Dermis lymphatic vessel endothelial cell (primary cell): ENCODE measurements around the gene RCOR1. TPM values are rescaled to one million over a fixed set of nuclear protein-coding genes. Genes with fewer than 3 reads are reported as not detected.

ENCODE experiments used
- total RNA-seq: library from RNA; depleted of rRNA; stranded (reverse); fragments of >200 nt; gene quantifications from 2 replicates; pipeline ENCODE4 v1.2.1, GENCODE V29; 2014

Gene RCOR1
- total RNA-seq = 10.6 and 12.2 TPM in 2 replicates

GRCh38 chr14:102591944-102592762, at the start of gene RCOR1:
TSS of gene RCOR1 (plus strand) at chr14:102592649. CDS start at chr14:102592887, 238 bp downstream.

GRCh38 chr14:102776761-102777710, 184.6 kb downstream of the RCOR1 start, which contains the start of gene TRAF3:
TSS of gene TRAF3 (plus strand) at chr14:102777449. CDS start at chr14:102870202, 92,753 bp downstream.

Other genes starting within 250 kb of the RCOR1 start
- gene CINP, start 229.8 kb upstream of the RCOR1 start, total RNA-seq = 41.4 and 42.5 TPM in 2 replicates
- 10.4 and 12.6 TPM in 2 replicates for gene TECPR2, start 229.7 kb upstream of the RCOR1 start, total RNA-seq
- gene ANKRD9, start 82.9 kb upstream of the RCOR1 start, total RNA-seq = 3.4 and 3.6 TPM in 2 replicates
- gene TRAF3, start 184.8 kb downstream of the RCOR1 start, total RNA-seq = 14.7 and 18.4 TPM in 2 replicates